Motor neuron (in vitro differentiated cells): ENCODE measurements around the gene EML3. TPM values are rescaled to one million over a fixed set of nuclear protein-coding genes. Genes with fewer than 3 reads are reported as not detected.

Experiments used
- ATAC-seq, 8 experiments: fragments of 200-7000 bp; cut with Tn5 transposase; replicated peaks in 6 of 8; 2 replicates each; pipeline ENCODE4 v1.8.0; 2021; ENCODE audit warnings: mild to moderate bottlenecking in 8 of 8, moderate library complexity in 8 of 8
- H3K27ac ChIP-seq, 2 donors: fragments of 250-450 bp; sonication (Bioruptor Pico); 2 replicates each; pipeline ENCODE4 v1.9.0; 2021; ENCODE audit warnings: antibody characterized with exemption in 2 of 2, mild to moderate bottlenecking in 2 of 2, moderate library complexity in 1 of 2
- H3K4me1 ChIP-seq, 2 donors: fragments of 250-450 bp; sonication (Bioruptor Pico); replicated peaks in 1 of 2; 2 replicates each; pipeline ENCODE4 v1.6.1; 2021; ENCODE audit warnings: antibody characterized with exemption in 2 of 2, mild to moderate bottlenecking in 2 of 2, moderate library complexity in 1 of 2
- H3K4me3 ChIP-seq, 5 donors: fragments of 250-450 bp; sonication (Bioruptor Pico); 2 replicates each; pipeline ENCODE4 v1.9.0; 2021; ENCODE audit warnings: antibody characterized with exemption in 5 of 5, mild to moderate bottlenecking in 5 of 5, moderate library complexity in 4 of 5
- WGBS, 10 experiments: fragments of 450-650 bp; shearing (Covaris generic); methylation state at CpG; one replicate each; pipeline ENCODE4 v1.0.0; 2022; 5-methylcytosine and 5-hydroxymethylcytosine counted together
- in situ Hi-C, 9 experiments: fragments of 400-800 bp; cut with MboI; loops; one replicate each; pipeline ENCODE4 v1.15.0; 2021; ENCODE audit warnings: low sequenced_read_pairs in 9 of 9, low pct_unique_long_range_greater_than_20kb in 2 of 9; ENCODE audit not compliant: unreplicated experiment in 9 of 9
- total RNA-seq, 8 experiments: library from RNA; unstranded; fragments of 300-600 nt; gene quantifications; 2 replicates each; pipeline versions ENCODE4 v1.2.3 to v1.2.4, GENCODE V29; 2022

The EML3 gene
- total RNA-seq, 8 experiments from 2014 or later = 1.4 to 56.9 (median 10.0) TPM

GRCh38 chr11:62601372-62602140 lies 11.0 kb downstream of the EML3 start, which contains the start of gene MTA2:
Gene MTA2, minus strand, starts transcription at chr11:62601865. Its CDS starts 415 bp downstream, at chr11:62601450.
- ATAC-seq = peak; percentile 76 to 94 (median 86)
- 0% methylated on average over 1 to 6 of the region's 83 CpGs; no CpG with 5 or more reads in 6 of the 10 experiments for WGBS, 10 experiments
- Histone ChIP-seq H3K4me3 (peak within 1 kb of the TSS; percentile 63 to 94 (median 73)), H3K4me1 (peaks cover 18 to 25% of the 10 kb centered on the region in 2 donors), H3K27ac (peak within 1 kb of the TSS; percentile 82 to 83)
- in situ Hi-C loops = no loop called here

DNA sequence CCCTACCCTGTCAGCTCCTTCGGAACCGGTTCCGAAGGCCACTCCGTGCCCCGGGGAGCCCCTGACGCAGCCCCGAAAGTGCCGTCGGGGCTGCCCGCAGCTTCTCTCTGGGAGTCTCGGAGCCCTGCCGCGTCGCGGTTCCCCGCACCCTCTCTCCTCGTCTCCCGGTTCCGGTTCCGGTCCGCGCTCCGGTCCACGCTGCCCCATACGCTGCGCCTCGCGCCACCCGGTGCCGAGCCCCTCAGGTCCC lies 11.5 kb downstream of the EML3 start:
- no CpG with 5 or more reads among the region's 30 CpGs for WGBS, 10 experiments
- ATAC-seq = peak in 2 of 8 experiments; percentile 5 to 13
- Histone ChIP-seq H3K4me1 (peaks cover 18 to 25% of the 10 kb centered on the region in 2 donors), H3K27ac (peak overlapping the region; percentile 82 to 83), H3K4me3 (peak overlapping the region; percentile 63 to 94 (median 73))
- in situ Hi-C loops = no loop called here

- Histone ChIP-seq H3K4me3 (peak overlapping the region; percentile 63 to 94 (median 73)), H3K4me1 (peaks cover 18 to 25% of the 10 kb centered on the region in 2 donors), H3K27ac (peak overlapping the region; percentile 82 to 83)
- ATAC-seq = no peak
- WGBS, 10 experiments = 0 to 4% (median 0%) methylated on average over 2 to 12 of the region's 26 CpGs
- in situ Hi-C loops = no loop called here
Observed at GRCh38 chr11:62600367-62601121, 12.0 kb downstream of the EML3 start.

DNA sequence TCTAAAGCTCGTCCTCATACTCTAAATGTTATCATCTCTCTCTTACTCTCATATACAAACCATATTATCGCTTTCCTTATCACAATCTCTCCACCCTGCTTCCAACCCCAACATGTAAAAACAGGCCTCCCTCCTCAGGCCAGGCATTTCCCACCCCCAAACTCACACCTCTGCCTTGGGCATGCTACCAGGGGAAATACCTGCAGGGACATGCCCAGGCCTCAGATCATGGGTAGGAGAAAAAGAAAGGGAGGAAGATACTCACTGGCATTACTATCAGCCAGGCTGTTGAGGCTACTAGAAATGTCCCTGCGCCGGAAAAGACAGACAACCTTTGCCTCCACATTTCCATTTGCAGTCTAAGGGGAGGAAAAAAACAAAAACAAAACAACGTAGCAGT lies 12.7 kb downstream of the EML3 start:
- in situ Hi-C loops = loop anchor here in 1 of 9 experiments (25.0 kb wide), 1 partner anchor 213 kb away; no protein-coding TSS in a partner anchor
- no peak overlapping the region for H3K27ac ChIP-seq
- WGBS, 10 experiments = 10 to 70% (median 26%) methylated on average over 2 to 4 of the region's 5 CpGs
- H3K4me3 ChIP-seq = peak overlapping the region; percentile 63 to 94 (median 73)
- peaks cover 18 to 23% of the 10 kb centered on the region in 2 donors for H3K4me1 ChIP-seq
- no peak for ATAC-seq

GRCh38 chr11:62599069-62599696 lies 13.4 kb downstream of the EML3 start:
- Histone ChIP-seq H3K4me3 (peak overlapping the region in 3 of 5 donors; percentile 63 to 77 (median 73)), H3K27ac (peak overlapping the region in 1 of 2 donors; percentile 43), H3K4me1 (peaks cover 16 to 18% of the 10 kb centered on the region in 2 donors)
- ATAC-seq = peak; percentile 36 to 54 (median 44)
- 10 to 84% (median 54%) methylated on average over 2 to 6 of the region's 7 CpGs; no CpG with 5 or more reads in 2 of the 10 experiments for WGBS, 10 experiments
- in situ Hi-C loops = loop anchor here in 1 of 9 experiments (25.0 kb wide), 1 partner anchor 212 kb away; no protein-coding TSS in a partner anchor

DNA sequence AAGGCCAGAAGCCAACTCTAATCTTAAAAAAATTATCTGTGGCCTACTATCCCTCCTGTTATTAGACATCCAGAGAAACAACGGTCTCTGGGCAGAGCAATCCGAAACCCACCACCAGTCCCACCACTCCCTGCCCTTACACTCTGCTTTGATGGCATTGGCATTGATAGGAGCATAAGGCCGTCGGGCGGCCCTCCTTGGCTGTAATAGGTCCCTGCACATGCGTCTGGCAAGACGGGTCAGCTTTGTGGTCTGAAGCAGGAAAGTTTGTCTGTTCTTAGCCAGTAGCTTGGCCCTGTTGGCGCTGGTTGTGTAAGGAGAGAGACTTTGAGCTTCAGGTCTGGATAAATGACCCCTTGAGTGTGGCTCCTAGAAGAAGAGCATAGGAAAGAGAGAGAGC lies 17.5 kb downstream of the EML3 start:
- Histone ChIP-seq H3K4me3 (no peak overlapping the region), H3K27ac (no peak overlapping the region), H3K4me1 (peaks cover 25 to 34% of the 10 kb centered on the region in 2 donors)
- no peak for ATAC-seq
- WGBS, 10 experiments = 80 to 100% (median 100%) methylated on average over 1 to 5 of the region's 8 CpGs; no CpG with 5 or more reads in 4 of the 10 experiments
- in situ Hi-C loops = loop anchor here in 1 of 9 experiments (25.0 kb wide), 1 partner anchor 208 kb away; no protein-coding TSS in a partner anchor

GRCh38 chr11:62593434-62594044 lies 19.0 kb downstream of the EML3 start:
- peak overlapping the region in 1 of 2 donors; percentile 11 for H3K27ac ChIP-seq
- peak in 1 of 8 experiments; percentile 12 for ATAC-seq
- in situ Hi-C loops = loop anchor here in 1 of 9 experiments (25.0 kb wide), 1 partner anchor 206 kb away; no protein-coding TSS in a partner anchor

DNA sequence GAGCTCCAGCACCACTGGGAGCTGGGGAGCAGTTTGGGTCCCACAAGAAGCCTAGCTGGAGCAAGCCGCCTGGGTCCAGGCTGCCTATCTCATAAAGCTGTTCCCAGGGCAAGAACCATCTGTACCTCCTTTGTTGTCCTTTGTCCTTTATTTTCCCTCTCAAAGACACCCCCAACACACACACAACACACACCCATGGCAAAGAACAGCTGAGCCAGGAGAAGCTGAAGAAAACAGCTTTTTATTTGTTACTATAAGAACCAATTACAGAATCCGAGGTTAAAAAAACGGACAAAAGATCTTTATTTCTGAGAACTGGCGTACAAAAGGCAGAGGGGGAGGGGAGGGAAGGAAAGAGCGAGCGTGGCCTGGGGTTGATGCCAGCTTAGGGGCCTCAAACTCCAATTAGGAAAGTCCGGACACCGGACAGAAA lies 19.6 kb downstream of the EML3 start:
- 30 to 100% (median 86%) methylated on average over 2 to 5 of the region's 8 CpGs; no CpG with 5 or more reads in 5 of the 10 experiments for WGBS, 10 experiments
- no peak overlapping the region for H3K4me3 ChIP-seq
- H3K27ac ChIP-seq = peak overlapping the region; percentile 91 to 93
- peaks cover 16 to 23% of the 10 kb centered on the region in 2 donors for H3K4me1 ChIP-seq
- ATAC-seq = no peak
- in situ Hi-C loops = loop anchor here in 1 of 9 experiments (25.0 kb wide), 1 partner anchor 206 kb away; no protein-coding TSS in a partner anchor

More at GRCh38 chr11:62593434-62594044, 19.0 kb downstream of the EML3 start:
- H3K4me3 ChIP-seq = no peak overlapping the region
- 0 to 83% (median 73%) methylated on average over 2 to 5 of the region's 13 CpGs; no CpG with 5 or more reads in 6 of the 10 experiments for WGBS, 10 experiments
- H3K4me1 ChIP-seq = peaks cover 16 to 24% of the 10 kb centered on the region in 2 donors

DNA sequence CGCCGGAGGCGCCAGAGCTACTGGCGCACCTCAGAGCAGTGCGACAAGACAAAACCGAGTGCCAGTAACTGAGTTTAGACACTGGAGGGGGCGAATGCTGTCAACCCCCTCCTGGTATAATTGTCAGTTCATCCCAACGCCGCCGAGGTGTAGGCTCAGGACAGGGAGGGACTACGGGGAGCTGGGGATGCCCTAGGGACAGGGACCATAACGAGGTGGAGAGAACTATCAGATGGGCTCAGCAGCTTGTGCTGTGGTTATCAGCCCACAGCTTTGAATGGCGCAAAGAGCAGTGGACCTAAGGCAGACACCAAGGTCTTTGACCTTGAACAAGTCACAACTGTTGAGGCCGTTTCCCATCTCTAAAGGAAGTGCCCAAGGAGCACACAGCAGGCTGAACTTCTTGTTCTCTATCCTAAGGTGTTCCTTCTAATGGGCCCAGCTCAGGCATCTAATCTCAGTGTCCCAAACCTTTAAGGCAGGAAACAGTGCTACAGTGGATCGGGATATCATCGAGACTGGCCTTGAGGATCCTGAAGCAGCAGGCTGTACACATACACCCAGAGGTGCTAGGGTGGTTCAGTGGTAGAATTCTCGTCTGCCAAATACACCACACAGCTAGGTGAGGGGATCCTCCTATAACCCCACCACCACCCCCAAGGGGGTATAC lies 20.3 kb downstream of the EML3 start:
- ATAC-seq = no peak
- in situ Hi-C loops = loop anchor here in 1 of 9 experiments (25.0 kb wide), 1 partner anchor 205 kb away; no protein-coding TSS in a partner anchor
- WGBS, 10 experiments = 0 to 43% (median 12%) methylated on average over 1 to 10 of the region's 17 CpGs; no CpG with 5 or more reads in 2 of the 10 experiments
- Histone ChIP-seq H3K4me3 (peak overlapping the region; percentile 40 to 87 (median 80)), H3K4me1 (peaks cover 16 to 23% of the 10 kb centered on the region in 2 donors), H3K27ac (peak overlapping the region; percentile 91 to 93)

DNA sequence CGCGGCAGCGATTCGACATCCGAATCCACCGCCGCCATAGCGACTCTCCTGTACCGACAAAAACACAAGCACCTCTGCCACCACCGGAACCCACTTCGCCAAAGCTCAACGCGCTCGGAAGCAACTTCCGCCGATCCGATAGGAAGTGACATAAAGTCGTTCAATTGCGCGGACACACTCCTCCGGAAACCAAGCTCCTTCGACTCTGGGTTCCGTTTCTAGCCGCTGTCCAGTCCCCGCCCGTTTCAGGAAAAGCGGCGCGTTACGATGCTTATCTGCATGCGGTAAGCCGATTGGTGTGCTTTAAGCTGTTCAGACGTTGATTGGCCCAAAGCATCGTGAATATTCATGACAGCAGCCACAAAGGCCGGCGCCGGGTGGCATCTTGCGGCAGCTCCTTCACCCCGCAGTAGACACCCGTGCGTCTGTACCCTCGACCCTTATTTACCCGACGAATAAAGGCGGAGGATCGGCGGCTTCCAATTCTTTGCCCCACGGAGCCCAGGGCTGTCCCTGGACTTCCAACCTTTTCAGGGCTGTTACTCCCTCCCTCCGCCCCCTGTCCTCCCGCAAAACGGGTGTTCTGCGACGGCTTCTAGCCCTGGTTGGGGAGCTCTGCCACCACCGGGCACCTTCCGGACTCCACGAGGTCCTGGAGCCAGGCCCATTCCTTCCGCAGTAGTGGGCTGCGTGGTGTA lies 21.0 kb downstream of the EML3 start, which contains the start of gene TUT1:
Gene TUT1, minus strand, starts transcription at position 76 of the 698 bp plus-strand sequence. Its CDS starts 38 bp downstream, at position 38.
- 0 to 7% (median 0%) methylated on average over 3 to 18 of the region's 58 CpGs; no CpG with 5 or more reads in 3 of the 10 experiments for WGBS, 10 experiments
- peak; percentile 87 to 93 (median 92) for ATAC-seq
- Histone ChIP-seq H3K4me1 (peaks cover 16 to 23% of the 10 kb centered on the region in 2 donors), H3K4me3 (peak within 1 kb of the TSS; percentile 60 to 87 (median 80)), H3K27ac (peak within 1 kb of the TSS; percentile 93 to 95)
- in situ Hi-C loops = loop anchor here in 1 of 9 experiments (25.0 kb wide), 1 partner anchor 204 kb away; no protein-coding TSS in a partner anchor
